DND-41 (cell line): Measurements from ENCODE around the gene ITPRIPL2.

Experiments
- ATAC-seq: fragments of 200-7000 bp; cut with Tn5 transposase; 3 replicates; pipeline ENCODE4 v1.9.1; 2021; ENCODE audit warnings: low read depth; ENCODE audit not compliant: insufficient read depth
- DNase-seq: peaks from one replicate; pipeline ENCODE4 v3.0.0-alpha.2; 2020
- H2AFZ ChIP-seq: 2 replicates; pipeline ENCODE4 v1.6.0; 2012; ENCODE audit warnings: low read depth, low read length
- H3K27ac ChIP-seq: 2 replicates; pipeline ENCODE4 v1.5.1; 2012; ENCODE audit warnings: low read length, inconsistent platforms
- H3K27me3 ChIP-seq: fragments of 200-600 bp; sonication (generic); 2 replicates; pipeline ENCODE4 v1.6.0; 2012; ENCODE audit warnings: low read length, mild to moderate bottlenecking, inconsistent platforms; ENCODE audit not compliant: insufficient read depth, poor library complexity
- H3K36me3 ChIP-seq: 2 replicates; pipeline ENCODE4 v1.5.1; 2012; ENCODE audit warnings: low read length, inconsistent platforms; ENCODE audit not compliant: insufficient read depth
- H3K4me1 ChIP-seq: 2 replicates; pipeline ENCODE4 v1.5.1; 2012; ENCODE audit warnings: mild to moderate bottlenecking, low read length; ENCODE audit not compliant: insufficient read depth
- H3K4me2 ChIP-seq: 2 replicates; pipeline ENCODE4 v1.6.0; 2012; ENCODE audit warnings: mild to moderate bottlenecking, moderate library complexity, low read length, inconsistent platforms; ENCODE audit not compliant: insufficient read depth
- H3K4me3 ChIP-seq, 2 experiments: fragments of 200-600 bp in 1 of 2; shearing (Covaris generic) in 1 of 2; 2 replicates each; pipeline ENCODE4 v1.5.1; 2012 to 2016; ENCODE audit warnings: inconsistent platforms in 2 of 2, low read length in 2 of 2, mild to moderate bottlenecking in 2 of 2, low read depth in 1 of 2, moderate library complexity in 1 of 2
- H3K79me2 ChIP-seq: 2 replicates; pipeline ENCODE4 v1.6.0; 2012; ENCODE audit warnings: low read length, inconsistent platforms; ENCODE audit not compliant: insufficient read depth
- H3K9ac ChIP-seq: 2 replicates; pipeline ENCODE4 v1.6.0; 2012; ENCODE audit warnings: low read depth, mild to moderate bottlenecking, inconsistent platforms, low read length, moderate library complexity
- H3K9me3 ChIP-seq: 2 replicates; pipeline ENCODE4 v1.5.1; 2012; ENCODE audit warnings: low read length, moderate library complexity, mild to moderate bottlenecking, inconsistent platforms; ENCODE audit not compliant: insufficient read depth, severe bottlenecking
- H4K20me1 ChIP-seq: 2 replicates; pipeline ENCODE4 v1.6.0; 2012; ENCODE audit warnings: low read length; ENCODE audit not compliant: insufficient read depth
- CTCF ChIP-seq: IDR thresholded peaks from 2 replicates; pipeline ENCODE4 v1.5.1; 2012; ENCODE audit warnings: borderline replicate concordance, low read length, moderate library complexity, mild to moderate bottlenecking; ENCODE audit not compliant: poor library complexity, severe bottlenecking; ENCODE audit errors: extremely low read depth
- EZH2 ChIP-seq: IDR thresholded peaks from 3 replicates; pipeline ENCODE4 v1.6.1; 2012; ENCODE audit warnings: borderline replicate concordance, low read depth, mild to moderate bottlenecking, moderate library complexity, low read length, inconsistent platforms; ENCODE audit not compliant: severe bottlenecking

The ITPRIPL2 gene

GRCh38 chr16:19127205-19127604, 13.4 kb downstream of the ITPRIPL2 start:
- Histone ChIP-seq H4K20me1 (no peaks in the 10 kb centered on the region), H3K4me2 (no peak overlapping the region), H3K9ac (no peak overlapping the region), H3K27me3 (no peaks in the 10 kb centered on the region), H3K27ac (no peak overlapping the region), H3K9me3 (peaks cover 3% of the 10 kb centered on the region), H3K36me3 (no peaks in the 10 kb centered on the region), H3K4me1 (peaks cover 9% of the 10 kb centered on the region; the same call in 1 of the 2 replicates), H3K79me2 (no peaks in the 10 kb centered on the region), H3K4me3 (no peak overlapping the region), H2AFZ (no peak overlapping the region)
- TF ChIP-seq CTCF: no peak
- no peak for TF ChIP-seq EZH2
- DNase-seq (no peak), ATAC-seq (no peak)

DNA sequence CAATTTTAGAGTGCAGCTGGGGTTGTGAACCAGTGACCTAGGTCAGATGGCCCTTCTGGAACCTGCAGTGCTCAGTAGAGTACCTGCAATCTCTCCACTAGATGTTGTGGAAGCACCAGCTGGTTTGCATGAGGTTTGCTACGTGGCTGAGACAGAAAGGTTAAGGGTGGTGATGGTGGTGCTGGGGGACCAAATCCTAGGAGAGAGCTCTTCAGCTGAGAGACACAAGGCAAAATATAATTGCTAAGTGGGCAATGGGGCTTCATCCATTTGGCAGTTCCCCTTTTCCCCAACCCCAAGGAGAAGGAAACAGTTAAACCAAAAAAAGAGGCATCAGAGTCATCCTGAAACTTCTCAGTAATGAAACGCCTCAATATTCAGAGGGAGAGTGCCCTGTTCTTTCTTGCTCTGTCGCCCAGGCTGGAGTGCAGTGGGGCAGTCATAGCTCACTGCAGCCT, 13.9 kb downstream of the ITPRIPL2 start:
- peaks cover 9% of the 10 kb centered on the region; the same call in 1 of the 2 replicates for H3K4me1 ChIP-seq
- H3K27me3 ChIP-seq: no peaks in the 10 kb centered on the region
- no peak overlapping the region for H3K4me3 ChIP-seq
- ATAC-seq: no peak
- no peak overlapping the region for H3K9ac ChIP-seq
- no peak for DNase-seq
- no peaks in the 10 kb centered on the region for H3K36me3 ChIP-seq
- peaks cover 3% of the 10 kb centered on the region for H3K9me3 ChIP-seq
- TF ChIP-seq CTCF (no peak), EZH2 (no peak)
- no peak overlapping the region for H3K4me2 ChIP-seq
- no peak overlapping the region for H2AFZ ChIP-seq
- no peaks in the 10 kb centered on the region for H4K20me1 ChIP-seq
- H3K27ac ChIP-seq: no peak overlapping the region
- H3K79me2 ChIP-seq: no peaks in the 10 kb centered on the region

DNA sequence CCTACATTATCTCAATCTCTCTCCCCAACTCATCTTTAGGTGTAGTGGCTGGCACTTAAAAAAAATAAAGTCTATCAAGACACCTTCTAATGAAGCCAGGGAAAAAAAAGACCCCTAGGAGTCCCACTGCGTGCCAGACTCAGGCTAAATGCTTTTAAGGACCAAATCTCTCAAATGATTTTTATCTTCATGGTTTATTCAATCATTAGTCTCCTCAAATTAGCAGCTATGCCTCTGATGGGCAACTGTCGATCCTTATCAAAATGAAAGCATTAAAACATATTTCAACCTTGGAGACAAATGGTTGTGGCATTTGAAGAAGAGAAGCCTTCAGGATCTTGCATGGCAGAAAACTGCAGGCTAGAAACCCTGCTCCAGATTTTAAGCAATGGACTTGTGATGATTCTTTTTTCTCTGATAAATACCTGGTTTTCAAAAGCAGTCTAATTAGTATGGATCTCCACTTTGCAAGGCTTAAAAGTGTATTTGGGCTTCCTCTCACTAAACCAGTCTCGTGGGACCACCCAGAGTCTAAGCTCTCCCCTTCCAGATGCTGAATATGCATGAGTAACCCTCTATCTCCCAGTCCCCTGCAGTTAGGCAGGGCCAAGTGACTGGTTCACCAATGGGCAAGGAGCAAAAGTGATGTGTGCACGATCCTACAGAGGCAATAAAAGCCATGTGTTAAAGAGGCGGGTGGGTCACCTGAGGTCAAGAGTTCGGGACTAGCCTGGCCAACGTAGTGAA, 14.9 kb downstream of the ITPRIPL2 start:
- Histone ChIP-seq H3K27ac (no peak overlapping the region), H3K4me3 (no peak overlapping the region), H3K27me3 (no peaks in the 10 kb centered on the region), H3K4me1 (peaks cover 9% of the 10 kb centered on the region; the same call in 1 of the 2 replicates), H3K9ac (no peak overlapping the region), H3K9me3 (peaks cover 3% of the 10 kb centered on the region), H3K79me2 (no peaks in the 10 kb centered on the region), H3K4me2 (no peak overlapping the region), H2AFZ (no peak overlapping the region), H3K36me3 (no peaks in the 10 kb centered on the region), H4K20me1 (no peaks in the 10 kb centered on the region)
- ATAC-seq (no peak), DNase-seq (no peak)
- TF ChIP-seq CTCF: no peak
- no peak for TF ChIP-seq EZH2
